ENCODE results near the gene SIPA1. TPM values are rescaled to one million over a fixed set of nuclear protein-coding genes. Genes with fewer than 3 reads are reported as not detected.

The SIPA1 gene
- total RNA-seq, 2 experiments from 2014 or later, result 201 to 205 TPM

DNA sequence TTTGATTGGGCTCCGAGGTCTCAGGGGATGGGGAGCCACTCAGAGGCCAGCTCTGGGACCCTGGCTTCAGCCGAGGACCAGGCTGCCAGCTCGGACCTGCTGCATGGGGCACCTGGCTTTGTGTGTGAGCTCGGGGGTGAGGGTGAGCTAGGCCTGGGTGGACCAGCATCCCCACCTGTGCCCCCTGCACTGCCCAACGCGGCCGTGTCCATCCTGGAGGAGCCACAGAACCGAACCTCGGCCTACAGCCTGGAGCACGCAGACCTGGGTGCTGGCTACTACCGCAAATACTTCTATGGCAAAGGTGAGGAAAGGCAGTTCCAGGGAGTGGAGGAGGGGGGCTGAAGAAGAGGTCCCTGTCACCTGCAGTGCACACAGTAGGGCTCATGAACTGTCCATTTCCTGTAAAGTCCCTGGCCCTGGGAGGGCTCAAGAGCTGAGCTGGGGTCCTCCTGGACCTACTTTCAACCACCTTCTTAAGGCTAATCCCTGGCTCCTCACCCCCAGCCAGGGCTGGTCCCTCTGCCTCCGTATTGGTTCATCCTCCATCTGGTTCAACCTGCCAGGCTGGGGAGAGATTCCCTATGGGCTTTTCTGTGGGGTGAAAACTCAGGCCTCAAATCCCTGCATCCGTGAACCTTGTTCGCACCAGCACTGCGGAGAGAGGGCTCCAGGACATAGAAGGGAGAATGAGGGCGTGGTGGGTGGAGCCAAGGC is 3.6 kb downstream of the SIPA1 start:
- peak overlapping the region; percentile 75 for H3K27ac Mint-ChIP-seq
- DNase-seq, result no peak
- peak overlapping the region; percentile 95 for H3K4me3 Mint-ChIP-seq
- no peaks in the 10 kb centered on the region for H3K9me3 Mint-ChIP-seq
- no peaks in the 10 kb centered on the region for H3K27me3 Mint-ChIP-seq
- CTCF ChIA-PET, result interaction anchor here (1.0 to 1.8 kb wide), 2 partner anchors 11 to 138 kb away, joined by 3 to 4 read pairs; no protein-coding TSS in a partner anchor
- peaks cover 62% of the 10 kb centered on the region for H3K4me1 Mint-ChIP-seq
- POLR2A ChIA-PET, result interaction anchor here (0.9 to 8.9 kb wide), 7 partner anchors 12 to 411 kb away, joined by 3 to 187 read pairs (median 5); partner anchors contain the start of genes FAM89B, MAP3K11, PCNX3 and RELA
- H3K36me3 Mint-ChIP-seq (ENCODE audit: low read depth), result peaks cover 69% of the 10 kb centered on the region

DNA sequence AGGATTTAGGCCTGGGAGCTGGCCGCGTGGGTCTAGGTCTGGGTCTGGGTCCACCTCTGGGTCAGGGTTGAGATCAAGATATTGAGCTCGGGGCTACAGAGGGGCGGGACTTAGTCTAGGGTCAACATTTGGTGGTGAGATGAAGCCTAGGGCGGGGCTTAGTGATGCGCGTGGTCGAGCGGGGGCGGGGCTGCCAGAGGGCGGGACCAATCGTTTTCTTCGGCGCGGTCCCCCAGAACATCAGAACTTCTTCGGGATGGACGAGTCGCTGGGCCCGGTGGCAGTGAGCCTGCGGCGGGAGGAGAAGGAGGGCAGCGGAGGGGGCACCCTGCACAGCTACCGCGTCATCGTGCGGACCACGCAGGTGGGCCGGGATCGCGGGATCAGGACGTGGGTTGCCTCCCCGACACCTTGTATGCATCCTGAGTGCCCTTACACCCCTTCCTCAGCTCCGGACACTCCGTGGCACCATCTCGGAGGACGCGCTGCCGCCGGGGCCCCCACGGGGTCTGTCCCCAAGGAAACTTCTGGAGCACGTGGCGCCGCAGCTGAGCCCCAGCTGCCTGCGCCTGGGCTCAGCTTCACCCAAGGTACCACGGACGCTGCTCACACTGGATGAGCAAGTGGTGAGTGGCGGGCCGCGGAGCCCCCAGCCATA is 4.2 kb downstream of the SIPA1 start:
- Mint-ChIP-seq H3K27me3 (no peaks in the 10 kb centered on the region), H3K4me3 (peak overlapping the region; percentile 95), H3K4me1 (peaks cover 58% of the 10 kb centered on the region), H3K27ac (peak overlapping the region; percentile 75), H3K9me3 (no peaks in the 10 kb centered on the region), H3K36me3 (ENCODE audit: low read depth) (peaks cover 64% of the 10 kb centered on the region)
- no peak for DNase-seq
- ChIA-PET CTCF (interaction anchor here (1.0 to 1.2 kb wide), 2 partner anchors 10 to 69 kb away, joined by 3 to 4 read pairs; no protein-coding TSS in a partner anchor), POLR2A (interaction anchor here (1.3 to 8.9 kb wide), 4 partner anchors 11 to 410 kb away, joined by 5 to 187 read pairs (median 46); partner anchors contain the start of genes MAP3K11, PCNX3, RELA and SF3B2)

DNA sequence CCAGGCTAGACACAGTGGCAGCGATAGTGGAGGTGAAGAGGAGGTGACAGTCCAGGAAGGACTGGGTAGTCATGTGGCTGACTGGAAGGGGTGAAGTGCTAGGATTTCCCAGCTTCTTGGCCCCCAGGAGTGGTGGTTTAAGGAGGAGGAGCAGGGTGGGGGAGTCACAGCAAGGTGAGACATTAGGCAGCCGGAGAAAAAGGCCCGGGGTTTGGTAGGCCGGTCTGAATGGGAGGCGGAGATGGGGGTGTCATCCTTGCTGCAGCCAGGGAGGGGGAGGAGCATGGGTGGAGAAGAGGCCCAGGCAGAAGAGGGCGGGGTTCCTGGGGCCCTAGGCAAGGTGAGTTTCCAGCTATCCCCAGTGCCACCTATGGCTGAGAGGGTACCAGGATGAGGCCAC is 6.1 kb downstream of the SIPA1 start:
- CTCF ChIA-PET, result no interaction called here
- POLR2A ChIA-PET, result interaction anchor here (0.9 to 8.9 kb wide), 2 partner anchors 9 to 29 kb away, joined by 3 to 187 read pairs; partner anchors contain the start of gene PCNX3
- peaks cover 63% of the 10 kb centered on the region for H3K36me3 Mint-ChIP-seq (ENCODE audit: low read depth)
- peak overlapping the region; percentile 45 for H3K27ac Mint-ChIP-seq
- H3K4me1 Mint-ChIP-seq, result peaks cover 44% of the 10 kb centered on the region
- no peak for DNase-seq
- no peaks in the 10 kb centered on the region for H3K9me3 Mint-ChIP-seq
- H3K27me3 Mint-ChIP-seq, result no peaks in the 10 kb centered on the region
- H3K4me3 Mint-ChIP-seq, result no peak overlapping the region

DNA sequence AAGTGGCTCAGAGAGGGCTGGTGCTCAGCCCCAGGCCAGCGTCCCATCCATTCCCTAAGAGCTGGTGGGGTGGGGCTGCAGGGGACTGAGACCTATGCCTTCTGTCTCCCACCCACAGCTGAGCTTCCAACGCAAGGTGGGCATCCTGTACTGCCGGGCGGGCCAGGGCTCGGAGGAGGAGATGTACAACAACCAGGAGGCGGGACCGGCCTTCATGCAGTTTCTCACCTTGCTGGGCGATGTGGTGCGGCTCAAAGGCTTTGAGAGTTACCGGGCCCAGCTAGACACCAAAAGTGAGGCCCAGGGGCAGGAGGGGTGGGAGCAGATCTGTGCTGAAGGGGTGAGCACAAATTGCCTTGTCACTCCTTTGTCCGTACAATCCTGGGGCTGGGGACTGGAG is 6.9 kb downstream of the SIPA1 start:
- Mint-ChIP-seq H3K27ac (no peak overlapping the region), H3K9me3 (no peaks in the 10 kb centered on the region), H3K4me1 (peaks cover 38% of the 10 kb centered on the region), H3K36me3 (ENCODE audit: low read depth) (peaks cover 60% of the 10 kb centered on the region), H3K27me3 (no peaks in the 10 kb centered on the region), H3K4me3 (no peak overlapping the region)
- DNase-seq, result no peak
- ChIA-PET CTCF (no interaction called here), POLR2A (interaction anchor here (1.1 to 8.9 kb wide), 2 partner anchors 8 to 18 kb away, joined by 3 to 187 read pairs; no protein-coding TSS in a partner anchor)

DNA sequence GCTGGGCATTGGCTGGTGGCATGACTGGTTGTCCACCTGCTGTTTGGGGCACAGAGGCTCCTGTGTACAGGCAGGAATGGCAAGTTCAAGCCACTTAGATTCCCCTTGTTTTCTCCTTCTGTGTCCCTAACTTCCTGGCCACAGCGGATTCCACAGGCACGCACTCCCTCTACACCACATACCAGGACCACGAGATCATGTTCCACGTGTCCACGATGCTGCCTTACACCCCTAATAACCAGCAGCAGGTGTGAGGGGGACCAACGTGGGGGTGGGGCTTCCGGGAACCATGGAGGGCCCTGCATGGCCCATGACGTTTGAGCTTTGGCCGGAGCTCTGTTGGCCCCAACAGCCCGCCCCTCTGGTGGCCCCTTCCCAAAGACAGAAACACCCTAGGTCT is 7.8 kb downstream of the SIPA1 start:
- H3K27me3 Mint-ChIP-seq, result no peaks in the 10 kb centered on the region
- no peaks in the 10 kb centered on the region for H3K9me3 Mint-ChIP-seq
- DNase-seq, result no peak
- no peak overlapping the region for H3K27ac Mint-ChIP-seq
- CTCF ChIA-PET, result no interaction called here
- H3K4me1 Mint-ChIP-seq, result peaks cover 30% of the 10 kb centered on the region
- POLR2A ChIA-PET, result interaction anchor here (1.0 to 8.9 kb wide), 3 partner anchors 8 to 29 kb away, joined by 3 to 187 read pairs (median 4); no protein-coding TSS in a partner anchor
- H3K36me3 Mint-ChIP-seq (ENCODE audit: low read depth), result peaks cover 58% of the 10 kb centered on the region
- H3K4me3 Mint-ChIP-seq, result no peak overlapping the region

DNA sequence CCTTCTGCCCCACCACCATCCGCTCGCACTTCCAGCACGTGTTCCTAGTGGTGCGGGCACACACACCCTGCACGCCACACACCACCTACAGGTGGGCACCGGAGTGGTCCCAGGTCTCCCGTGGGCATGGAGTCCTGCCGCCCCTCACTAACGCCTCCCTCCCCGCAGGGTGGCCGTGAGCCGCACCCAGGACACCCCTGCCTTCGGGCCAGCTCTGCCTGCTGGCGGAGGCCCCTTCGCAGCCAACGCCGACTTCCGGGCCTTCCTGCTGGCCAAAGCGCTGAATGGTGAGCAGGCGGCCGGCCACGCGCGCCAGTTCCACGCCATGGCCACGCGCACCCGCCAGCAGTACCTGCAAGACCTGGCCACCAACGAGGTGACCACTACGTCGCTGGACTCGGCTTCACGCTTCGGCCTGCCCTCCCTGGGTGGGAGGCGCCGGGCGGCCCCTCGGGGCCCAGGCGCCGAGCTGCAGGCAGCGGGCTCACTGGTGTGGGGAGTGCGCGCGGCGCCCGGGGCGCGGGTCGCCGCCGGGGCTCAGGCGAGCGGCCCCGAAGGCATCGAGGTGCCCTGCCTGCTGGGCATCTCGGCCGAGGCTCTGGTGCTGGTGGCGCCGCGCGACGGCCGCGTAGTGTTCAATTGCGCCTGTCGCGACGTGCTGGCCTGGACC is 8.5 kb downstream of the SIPA1 start:
- no peak overlapping the region for H3K4me3 Mint-ChIP-seq
- H3K27me3 Mint-ChIP-seq, result no peaks in the 10 kb centered on the region
- no peak for DNase-seq
- no peak overlapping the region for H3K27ac Mint-ChIP-seq
- ChIA-PET POLR2A (interaction anchor here (0.5 to 1.0 kb wide), 2 partner anchors 14 to 30 kb away, joined by 3 to 4 read pairs; no protein-coding TSS in a partner anchor), CTCF (no interaction called here)
- H3K4me1 Mint-ChIP-seq, result peaks cover 30% of the 10 kb centered on the region
- H3K9me3 Mint-ChIP-seq, result no peaks in the 10 kb centered on the region
- peaks cover 61% of the 10 kb centered on the region for H3K36me3 Mint-ChIP-seq (ENCODE audit: low read depth)

DNA sequence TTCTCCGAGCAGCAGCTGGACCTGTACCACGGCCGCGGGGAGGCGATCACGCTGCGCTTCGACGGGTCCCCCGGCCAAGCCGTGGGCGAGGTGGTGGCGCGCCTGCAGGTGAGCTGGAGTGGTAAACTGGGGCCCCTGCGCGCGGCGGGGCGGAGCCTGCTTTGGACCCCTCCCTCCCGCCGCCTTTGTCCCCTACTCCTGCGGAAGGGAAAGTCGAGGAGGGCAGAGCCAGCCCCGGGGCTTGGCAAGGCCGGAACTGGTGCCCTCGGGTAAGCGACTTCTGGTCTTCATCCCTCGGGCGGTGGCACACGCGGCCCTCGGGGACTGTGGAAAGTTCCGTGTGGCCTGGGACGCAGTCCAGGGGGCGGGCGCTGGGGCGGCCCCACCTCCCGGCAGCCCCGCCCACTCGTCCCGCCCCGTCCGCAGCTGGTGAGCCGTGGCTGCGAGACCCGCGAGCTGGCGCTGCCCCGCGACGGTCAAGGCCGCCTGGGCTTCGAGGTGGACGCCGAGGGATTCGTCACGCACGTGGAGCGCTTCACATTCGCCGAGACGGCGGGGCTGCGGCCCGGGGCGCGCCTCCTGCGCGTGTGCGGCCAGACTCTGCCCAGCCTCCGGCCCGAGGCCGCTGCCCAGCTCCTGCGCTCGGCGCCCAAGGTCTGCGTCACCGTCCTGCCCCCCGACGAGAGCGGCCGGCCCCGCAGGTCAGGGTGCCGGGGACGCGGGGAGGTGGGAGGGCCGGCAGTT is 9.2 kb downstream of the SIPA1 start:
- H3K36me3 Mint-ChIP-seq (ENCODE audit: low read depth), result peaks cover 61% of the 10 kb centered on the region
- ChIA-PET POLR2A (interaction anchor here (0.5 kb wide), 1 partner anchor 13 kb away, joined by 3 read pairs; no protein-coding TSS in a partner anchor), CTCF (no interaction called here)
- H3K27me3 Mint-ChIP-seq, result no peaks in the 10 kb centered on the region
- no peak overlapping the region for H3K27ac Mint-ChIP-seq
- no peaks in the 10 kb centered on the region for H3K9me3 Mint-ChIP-seq
- H3K4me1 Mint-ChIP-seq, result peaks cover 30% of the 10 kb centered on the region
- DNase-seq, result no peak
- no peak overlapping the region for H3K4me3 Mint-ChIP-seq

DNA sequence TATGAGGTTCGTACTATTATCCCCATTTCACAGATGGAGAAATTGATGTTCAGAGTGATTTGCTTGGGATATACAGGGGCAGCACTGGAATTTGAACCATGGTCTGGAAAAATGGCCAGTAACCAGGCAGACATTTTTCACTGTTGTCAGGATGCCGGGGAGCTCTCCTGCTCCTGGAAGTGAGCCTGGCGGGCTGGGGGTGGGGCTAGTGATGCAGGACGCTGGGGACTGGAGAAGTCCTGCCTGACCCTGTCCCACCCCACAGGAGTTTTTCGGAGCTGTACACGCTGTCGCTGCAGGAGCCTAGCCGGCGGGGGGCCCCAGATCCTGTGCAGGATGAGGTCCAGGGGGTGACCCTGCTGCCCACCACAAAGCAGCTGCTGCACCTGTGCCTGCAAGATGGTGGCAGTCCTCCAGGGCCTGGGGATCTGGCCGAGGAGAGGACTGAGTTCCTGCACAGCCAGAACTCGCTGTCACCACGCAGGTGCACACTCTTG is 11.1 kb downstream of the SIPA1 start:
- no peak for DNase-seq
- H3K36me3 Mint-ChIP-seq (ENCODE audit: low read depth), result peaks cover 64% of the 10 kb centered on the region
- no peak overlapping the region for H3K4me3 Mint-ChIP-seq
- H3K27me3 Mint-ChIP-seq, result no peaks in the 10 kb centered on the region
- peaks cover 34% of the 10 kb centered on the region for H3K4me1 Mint-ChIP-seq
- POLR2A ChIA-PET, result interaction anchor here (0.7 to 8.7 kb wide), 3 partner anchors 7 to 53 kb away, joined by 3 to 187 read pairs (median 3); partner anchors contain the start of genes KCNK7 and SIPA1
- H3K27ac Mint-ChIP-seq, result no peak overlapping the region
- CTCF ChIA-PET, result interaction anchor here (1.1 kb wide), 1 partner anchor 11 kb away, joined by 3 read pairs; the partner anchor contains the start of gene SIPA1
- H3K9me3 Mint-ChIP-seq, result no peaks in the 10 kb centered on the region

DNA sequence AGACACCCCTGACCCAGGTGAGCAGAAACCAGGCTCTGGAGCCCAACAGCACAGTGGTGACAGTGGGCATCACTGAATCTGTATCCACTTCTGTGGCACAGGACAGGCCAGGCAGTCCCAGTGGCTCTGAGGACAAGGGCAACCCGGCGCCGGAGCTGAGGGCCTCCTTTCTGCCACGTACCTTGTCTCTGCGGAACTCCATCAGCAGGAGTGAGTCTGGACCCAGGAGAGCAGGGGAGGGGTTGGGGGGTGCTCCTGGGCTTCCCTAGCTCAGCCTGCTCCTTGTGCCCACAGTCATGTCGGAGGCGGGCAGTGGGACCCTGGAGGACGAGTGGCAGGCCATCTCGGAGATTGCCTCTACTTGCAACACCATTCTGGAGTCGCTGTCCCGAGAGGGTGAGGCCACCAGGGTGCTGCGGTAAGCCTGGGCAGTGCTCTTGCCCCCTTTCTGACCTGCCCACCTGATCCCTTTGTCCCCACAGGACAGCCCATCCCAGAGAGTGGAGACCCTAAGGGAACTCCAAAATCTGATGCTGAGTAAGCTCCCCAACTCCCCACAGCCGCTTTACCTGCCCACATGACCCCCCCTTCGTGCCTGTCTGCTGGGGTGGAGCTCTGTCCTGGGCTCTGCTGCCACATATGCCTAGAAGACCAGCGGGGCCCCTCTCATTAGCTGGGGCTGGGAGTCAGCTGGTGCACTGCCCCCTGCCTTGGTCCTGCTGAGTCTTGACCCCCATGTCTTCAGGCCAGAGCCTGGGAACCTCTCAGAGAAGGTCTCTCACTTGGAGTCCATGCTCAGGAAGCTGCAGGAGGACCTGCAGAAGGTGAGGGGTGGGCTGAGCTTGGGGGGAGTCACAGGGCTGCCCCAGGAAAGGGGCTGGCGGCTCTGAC is 12.0 kb downstream of the SIPA1 start:
- no peak for DNase-seq
- CTCF ChIA-PET, result interaction anchor here (1.1 kb wide), 1 partner anchor 12 kb away, joined by 3 read pairs; the partner anchor contains the start of gene SIPA1
- Mint-ChIP-seq H3K27me3 (no peaks in the 10 kb centered on the region), H3K9me3 (no peaks in the 10 kb centered on the region), H3K27ac (no peak overlapping the region), H3K36me3 (ENCODE audit: low read depth) (peaks cover 60% of the 10 kb centered on the region), H3K4me3 (no peak overlapping the region), H3K4me1 (peaks cover 31% of the 10 kb centered on the region)
- POLR2A ChIA-PET, result interaction anchor here (0.7 to 8.7 kb wide), 3 partner anchors 8 to 54 kb away, joined by 3 to 187 read pairs (median 3); partner anchors contain the start of genes KCNK7 and SIPA1

DNA sequence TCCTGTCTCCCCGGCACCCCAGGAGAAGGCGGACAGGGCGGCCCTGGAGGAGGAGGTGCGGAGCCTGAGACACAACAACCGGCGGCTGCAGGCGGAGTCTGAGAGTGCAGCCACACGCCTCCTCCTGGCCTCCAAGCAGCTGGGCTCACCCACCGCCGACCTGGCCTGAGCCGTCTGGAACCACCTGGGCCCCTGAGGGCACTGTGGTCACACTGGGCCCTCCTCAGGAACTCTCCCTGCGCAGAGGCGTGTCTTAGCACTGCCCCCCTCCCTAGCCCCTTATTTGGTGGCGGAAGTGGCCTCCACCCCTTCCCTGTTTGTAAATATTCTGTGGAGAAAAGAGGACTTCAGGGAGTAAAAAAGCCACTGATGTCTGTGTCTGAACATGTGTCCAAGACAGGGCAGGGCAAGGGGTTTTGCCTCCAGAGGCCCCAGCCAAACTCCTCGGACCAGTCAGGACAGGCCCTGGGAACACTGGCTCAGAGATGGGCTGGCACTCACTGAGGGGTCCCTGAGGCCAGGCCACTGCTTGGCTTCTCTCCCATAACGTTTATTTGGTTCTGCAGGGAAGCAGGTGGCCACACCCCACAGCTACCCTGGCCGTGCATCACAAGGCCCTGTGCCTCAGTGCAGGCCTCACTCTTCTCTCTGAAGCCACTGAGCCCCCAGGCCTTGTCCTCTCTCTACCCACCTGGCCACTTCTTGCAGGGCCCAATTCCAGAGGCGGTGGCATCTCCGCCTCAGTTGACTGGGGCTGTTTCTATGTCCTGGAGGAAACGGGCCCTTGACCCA is 12.8 kb downstream of the SIPA1 start:
- Mint-ChIP-seq H3K4me3 (no peak overlapping the region), H3K27ac (peak overlapping the region; percentile 84), H3K36me3 (ENCODE audit: low read depth) (peaks cover 62% of the 10 kb centered on the region), H3K9me3 (no peaks in the 10 kb centered on the region), H3K4me1 (peaks cover 36% of the 10 kb centered on the region), H3K27me3 (no peaks in the 10 kb centered on the region)
- CTCF ChIA-PET, result interaction anchor here (0.8 kb wide), 1 partner anchor 12 kb away, joined by 3 read pairs; no protein-coding TSS in a partner anchor
- no peak for DNase-seq
- POLR2A ChIA-PET, result interaction anchor here (4.1 to 8.7 kb wide), 2 partner anchors 9 to 12 kb away, joined by 45 to 187 read pairs; partner anchors contain the start of genes RELA and SIPA1

DNA sequence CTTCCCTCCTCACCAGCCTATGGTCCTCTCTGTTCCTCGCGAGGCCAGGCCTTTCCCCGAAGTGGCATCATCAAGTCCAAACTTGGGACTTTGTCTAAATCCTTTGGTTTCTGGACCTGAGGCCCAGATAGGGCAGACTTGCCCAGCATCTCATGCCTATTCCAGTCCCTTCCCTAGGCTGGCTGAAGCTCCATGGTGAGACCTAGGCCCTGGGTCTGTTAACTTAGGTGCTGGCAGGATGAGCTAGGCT is 13.4 kb downstream of the SIPA1 start:
- Mint-ChIP-seq H3K36me3 (ENCODE audit: low read depth) (peaks cover 64% of the 10 kb centered on the region), H3K4me3 (peak overlapping the region; percentile 74), H3K27me3 (no peaks in the 10 kb centered on the region), H3K27ac (peak overlapping the region; percentile 84), H3K9me3 (no peaks in the 10 kb centered on the region), H3K4me1 (peaks cover 39% of the 10 kb centered on the region)
- POLR2A ChIA-PET, result interaction anchor here (1.6 to 8.7 kb wide), 4 partner anchors 10 to 63 kb away, joined by 6 to 187 read pairs (median 40); partner anchors contain the start of genes MAP3K11, PCNX3, RELA and SIPA1
- CTCF ChIA-PET, result interaction anchor here (0.8 to 1.4 kb wide), 2 partner anchors 12 to 129 kb away, joined by 3 to 5 read pairs; partner anchors contain the start of gene AP5B1
- no peak for DNase-seq
